Omental fat pad (tissue), 4 donors: ENCODE measurements around the gene UPK1A. TPM values are rescaled to one million over a fixed set of nuclear protein-coding genes. Genes with fewer than 3 reads are reported as not detected.

Source experiments
- ATAC-seq: fragments of 150-250 bp; one replicate; pipeline ENCODE4 v1.9.1; 2016; ENCODE audit warnings: mild to moderate bottlenecking, moderate library complexity; ENCODE audit not compliant: low FRiP score
- DNase-seq: peaks from one replicate; pipeline ENCODE4 v3.0.0-alpha.2; 2019; ENCODE audit warnings: low spot score
- total RNA-seq, 4 donors: library from RNA; depleted of rRNA; stranded (reverse); fragments of >200 nt; gene quantifications; one replicate each; pipeline ENCODE4 v1.1.0, GENCODE V29; 2016
- TF ChIP-seq, protein P1 (sequence below), 3 donors: fragments of 450-650 bp; IDR thresholded peaks; one replicate each; pipeline ENCODE4 v1.5.1; 2016 to 2017; ENCODE audit warnings: antibody characterized with exemption in 3 of 3, mild to moderate bottlenecking in 3 of 3, moderate library complexity in 2 of 3

The UPK1A gene
- total RNA-seq, 4 donors from 2014 or later, result 0.44 TPM; not detected in 3

DNA sequence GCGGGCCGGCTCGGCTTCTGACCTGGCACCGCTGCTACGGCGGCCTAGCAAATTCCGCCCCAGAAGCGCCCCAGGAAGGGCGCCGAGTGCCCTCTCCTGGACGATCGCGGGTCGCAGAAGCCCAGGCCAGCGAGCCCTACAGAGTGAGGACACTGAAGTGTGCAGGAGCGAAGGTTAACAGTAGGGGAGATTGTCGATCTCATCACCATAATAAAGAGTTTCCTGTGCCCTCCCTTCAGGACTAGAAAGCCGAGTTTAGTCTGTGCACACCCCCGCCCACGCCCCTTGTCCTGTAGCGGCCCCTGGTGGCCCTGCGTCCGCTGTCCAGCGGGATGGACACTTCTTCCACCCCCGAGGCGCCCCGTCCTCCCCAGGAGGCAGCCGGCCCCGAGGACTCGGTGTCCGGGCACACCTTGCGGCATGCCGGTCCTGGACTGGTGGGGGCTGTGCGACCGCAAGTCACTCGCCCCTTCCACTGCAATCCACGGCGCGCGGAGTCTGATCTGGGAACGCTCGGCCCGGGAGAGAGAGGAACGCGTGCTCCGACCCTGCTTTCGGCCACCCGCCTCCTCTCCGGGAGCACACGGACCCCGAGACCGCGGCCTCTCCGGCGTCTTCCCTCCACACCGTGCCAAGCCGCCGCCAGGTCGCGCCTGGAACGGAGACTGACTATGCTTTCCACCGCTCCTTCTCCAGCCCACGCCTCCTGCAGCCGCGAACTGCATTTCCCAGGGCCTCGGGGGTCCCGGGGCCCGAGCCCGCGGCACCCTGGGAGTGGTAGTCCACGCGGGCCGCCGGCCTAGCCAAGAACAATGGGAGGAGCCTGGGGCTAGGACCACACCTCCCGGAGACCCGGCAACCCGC, 50.7 kb downstream of the UPK1A start:
- DNase-seq, result peak; percentile 75
- peak; percentile 92 for ATAC-seq
- TF ChIP-seq, protein P1, sequence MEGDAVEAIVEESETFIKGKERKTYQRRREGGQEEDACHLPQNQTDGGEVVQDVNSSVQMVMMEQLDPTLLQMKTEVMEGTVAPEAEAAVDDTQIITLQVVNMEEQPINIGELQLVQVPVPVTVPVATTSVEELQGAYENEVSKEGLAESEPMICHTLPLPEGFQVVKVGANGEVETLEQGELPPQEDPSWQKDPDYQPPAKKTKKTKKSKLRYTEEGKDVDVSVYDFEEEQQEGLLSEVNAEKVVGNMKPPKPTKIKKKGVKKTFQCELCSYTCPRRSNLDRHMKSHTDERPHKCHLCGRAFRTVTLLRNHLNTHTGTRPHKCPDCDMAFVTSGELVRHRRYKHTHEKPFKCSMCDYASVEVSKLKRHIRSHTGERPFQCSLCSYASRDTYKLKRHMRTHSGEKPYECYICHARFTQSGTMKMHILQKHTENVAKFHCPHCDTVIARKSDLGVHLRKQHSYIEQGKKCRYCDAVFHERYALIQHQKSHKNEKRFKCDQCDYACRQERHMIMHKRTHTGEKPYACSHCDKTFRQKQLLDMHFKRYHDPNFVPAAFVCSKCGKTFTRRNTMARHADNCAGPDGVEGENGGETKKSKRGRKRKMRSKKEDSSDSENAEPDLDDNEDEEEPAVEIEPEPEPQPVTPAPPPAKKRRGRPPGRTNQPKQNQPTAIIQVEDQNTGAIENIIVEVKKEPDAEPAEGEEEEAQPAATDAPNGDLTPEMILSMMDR (IDR thresholded peaks at IDR 0.05), result peak in 1 of 3 donors; percentile 51

DNA sequence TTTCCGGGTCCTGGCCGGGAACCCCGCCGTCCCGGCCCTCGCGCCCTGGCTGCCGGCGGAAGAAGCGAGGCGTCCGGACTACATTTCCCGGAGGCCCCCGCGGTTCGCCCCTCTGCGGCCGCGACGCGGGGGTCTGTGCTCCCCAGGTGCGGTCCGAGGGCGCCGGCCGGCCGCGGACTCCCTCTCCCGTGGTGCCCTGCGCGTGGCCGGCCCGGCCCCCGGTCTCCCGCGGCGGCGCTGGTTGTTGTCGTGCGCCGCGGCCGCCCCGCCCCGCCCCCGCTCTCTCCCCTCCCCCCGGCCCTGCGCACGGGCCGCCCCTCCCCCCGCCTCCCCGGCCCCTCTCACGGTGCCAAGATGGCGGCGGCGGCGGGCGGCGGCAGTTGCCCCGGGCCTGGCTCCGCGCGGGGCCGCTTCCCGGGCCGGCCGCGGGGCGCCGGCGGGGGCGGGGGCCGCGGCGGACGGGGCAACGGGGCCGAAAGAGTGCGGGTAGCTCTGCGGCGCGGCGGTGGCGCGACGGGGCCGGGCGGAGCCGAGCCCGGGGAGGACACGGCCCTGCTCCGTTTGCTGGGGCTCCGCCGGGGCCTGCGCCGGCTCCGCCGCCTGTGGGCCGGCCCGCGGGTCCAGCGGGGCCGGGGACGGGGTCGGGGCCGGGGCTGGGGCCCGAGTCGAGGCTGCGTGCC, 51.5 kb downstream of the UPK1A start, which contains the start of gene KMT2B:
KMT2B (plus strand) TSS at position 339 of the 680 bp plus-strand sequence; CDS start at position 355, 16 bp downstream.
- TF ChIP-seq, protein P1 (IDR thresholded peaks at IDR 0.05), result no peak
- DNase-seq (no peak), ATAC-seq (peak; percentile 74)

DNA sequence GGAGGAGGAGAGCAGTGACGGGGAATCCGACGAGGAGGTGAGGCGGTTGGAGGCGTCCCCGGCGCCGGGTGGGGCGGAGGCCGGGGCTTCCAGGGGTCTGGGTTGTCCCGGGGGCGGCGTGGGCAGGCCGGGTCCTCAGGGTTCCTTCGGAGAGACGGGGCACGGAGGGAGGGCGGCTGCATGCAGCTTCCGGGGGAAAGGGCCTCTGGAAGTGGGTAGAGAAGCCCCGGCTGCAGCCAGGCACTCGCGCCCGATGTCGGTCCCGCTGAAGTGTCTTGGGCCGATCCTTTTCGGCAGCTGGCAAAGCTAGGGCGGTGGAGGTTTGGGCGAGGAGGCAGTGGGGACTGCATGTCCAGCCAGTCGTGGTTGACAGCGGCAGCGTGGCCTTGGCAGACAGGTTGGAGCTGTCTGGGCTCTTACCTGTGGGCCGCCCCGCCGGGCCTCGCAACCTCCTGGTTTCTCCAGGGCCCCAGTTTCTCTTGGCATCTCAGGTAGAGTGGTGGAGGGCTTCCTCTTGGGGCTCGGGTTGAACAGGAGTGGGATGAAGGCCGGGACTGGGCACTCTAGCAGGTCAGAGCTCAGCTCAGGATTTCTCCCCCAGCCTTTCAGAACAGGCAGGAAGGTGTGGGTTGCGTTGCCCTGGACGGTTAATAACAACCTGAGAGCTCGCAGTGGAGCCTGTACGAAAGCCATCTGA, 52.2 kb downstream of the UPK1A start:
- TF ChIP-seq, protein P1 (IDR thresholded peaks at IDR 0.05), result no peak
- DNase-seq (no peak), ATAC-seq (no peak)

DNA sequence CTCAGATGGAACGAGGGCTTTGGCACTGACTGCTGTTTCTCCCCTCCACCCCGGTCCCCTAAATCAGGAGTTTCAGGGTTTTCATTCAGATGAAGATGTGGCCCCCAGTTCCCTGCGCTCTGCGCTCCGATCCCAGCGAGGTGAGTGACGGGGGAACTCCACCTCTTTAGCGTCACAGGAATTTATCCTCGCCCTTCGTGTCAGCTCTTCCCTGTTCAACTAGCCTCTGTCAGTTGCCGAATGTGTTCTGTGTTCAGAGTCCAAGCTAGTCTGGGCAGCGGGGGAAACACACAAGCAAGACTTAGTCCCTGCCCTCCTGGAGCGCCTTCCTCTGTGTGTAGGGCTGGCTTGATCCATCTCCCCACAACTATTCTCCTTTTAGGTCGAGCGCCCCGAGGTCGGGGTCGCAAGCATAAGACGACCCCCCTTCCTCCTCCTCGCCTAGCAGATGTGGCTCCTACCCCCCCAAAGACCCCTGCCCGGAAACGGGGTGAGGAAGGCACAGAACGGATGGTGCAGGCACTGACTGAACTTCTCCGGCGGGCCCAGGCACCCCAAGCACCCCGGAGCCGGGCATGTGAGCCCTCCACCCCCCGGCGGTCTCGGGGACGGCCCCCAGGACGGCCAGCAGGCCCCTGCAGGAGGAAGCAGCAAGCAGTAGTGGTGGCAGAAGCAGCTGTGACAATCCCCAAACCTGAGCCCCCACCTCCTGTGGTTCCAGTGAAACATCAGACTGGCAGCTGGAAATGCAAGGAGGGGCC, 53.3 kb downstream of the UPK1A start:
- DNase-seq (no peak), ATAC-seq (no peak)
- TF ChIP-seq, protein P1 (IDR thresholded peaks at IDR 0.05), result no peak

DNA sequence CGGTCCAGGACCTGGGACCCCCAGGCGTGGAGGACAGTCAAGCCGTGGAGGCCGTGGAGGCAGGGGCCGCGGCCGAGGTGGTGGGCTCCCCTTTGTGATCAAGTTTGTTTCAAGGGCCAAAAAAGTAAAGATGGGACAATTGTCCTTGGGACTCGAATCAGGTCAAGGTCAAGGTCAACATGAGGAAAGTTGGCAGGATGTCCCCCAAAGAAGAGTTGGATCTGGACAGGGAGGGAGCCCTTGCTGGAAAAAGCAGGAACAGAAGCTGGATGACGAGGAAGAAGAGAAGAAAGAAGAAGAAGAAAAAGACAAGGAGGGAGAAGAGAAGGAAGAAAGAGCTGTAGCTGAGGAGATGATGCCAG, 53.8 kb downstream of the UPK1A start:
- ATAC-seq (no peak), DNase-seq (no peak)
- TF ChIP-seq, protein P1 (IDR thresholded peaks at IDR 0.05), result no peak

DNA sequence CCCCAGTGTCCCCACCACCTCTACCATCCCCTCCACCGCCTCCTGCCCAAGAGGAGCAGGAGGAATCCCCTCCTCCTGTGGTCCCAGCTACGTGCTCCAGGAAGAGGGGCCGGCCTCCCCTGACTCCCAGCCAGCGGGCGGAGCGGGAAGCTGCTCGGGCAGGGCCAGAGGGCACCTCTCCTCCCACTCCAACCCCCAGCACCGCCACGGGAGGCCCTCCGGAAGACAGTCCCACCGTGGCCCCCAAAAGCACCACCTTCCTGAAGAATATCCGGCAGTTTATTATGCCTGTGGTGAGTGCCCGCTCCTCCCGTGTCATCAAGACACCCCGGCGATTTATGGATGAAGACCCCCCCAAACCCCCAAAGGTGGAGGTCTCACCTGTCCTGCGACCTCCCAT, 54.3 kb downstream of the UPK1A start:
- DNase-seq (no peak), ATAC-seq (no peak)
- TF ChIP-seq, protein P1 (IDR thresholded peaks at IDR 0.05), result no peak
